ENCODE results near the gene TSC22D3.
"Not testable (repeated sequence)": the region's sequence is repeated elsewhere in the genome, so short reads cannot be mapped to it uniquely, and the experiment has no call there.

TSC22D3 gene

GRCh38 chrX:107711521-107712181, 63.9 kb downstream of the TSC22D3 start:
- DNase-seq, result peak in 2 of 5 experiments; percentile 4 to 40

GRCh38 chrX:107710617-107711391, 64.8 kb downstream of the TSC22D3 start:
- DNase-seq, result peak in 3 of 5 experiments; percentile 38 to 88 (median 85)

- no peak for DNase-seq
Measured at GRCh38 chrX:107709266-107709806, 66.3 kb downstream of the TSC22D3 start.

GRCh38 chrX:107708762-107709161, 66.8 kb downstream of the TSC22D3 start:
- DNase-seq, result no peak

- no peak for DNase-seq
Measured at GRCh38 chrX:107707866-107708265, 67.7 kb downstream of the TSC22D3 start.

GRCh38 chrX:107706309-107706708, 69.3 kb downstream of the TSC22D3 start:
- no peak for DNase-seq

GRCh38 chrX:107704587-107704986, 71.0 kb downstream of the TSC22D3 start:
- no peak for DNase-seq

GRCh38 chrX:107704181-107704580, 71.4 kb downstream of the TSC22D3 start:
- DNase-seq, result no peak

- no peak for DNase-seq
Measured at GRCh38 chrX:107701493-107702121, 74.0 kb downstream of the TSC22D3 start.

GRCh38 chrX:107700790-107701189, 74.8 kb downstream of the TSC22D3 start:
- DNase-seq, result no peak

GRCh38 chrX:107700317-107700774, 75.2 kb downstream of the TSC22D3 start:
- no peak for DNase-seq

GRCh38 chrX:107699616-107700015, 76.0 kb downstream of the TSC22D3 start:
- no peak for DNase-seq

GRCh38 chrX:107691024-107691448, 84.6 kb downstream of the TSC22D3 start:
- no peak for DNase-seq

GRCh38 chrX:107687445-107687844, 88.1 kb downstream of the TSC22D3 start:
- no peak for DNase-seq

- DNase-seq, result no peak
Measured at GRCh38 chrX:107686792-107687191, 88.8 kb downstream of the TSC22D3 start.

- DNase-seq, result no peak
Measured at GRCh38 chrX:107686026-107686425, 89.6 kb downstream of the TSC22D3 start.

GRCh38 chrX:107685586-107685985, 90.0 kb downstream of the TSC22D3 start:
- not testable (repeated sequence) for DNase-seq

GRCh38 chrX:107684956-107685385, 90.6 kb downstream of the TSC22D3 start:
- DNase-seq, result peak in 1 of 5 experiments; percentile 51

- no peak for DNase-seq
Measured at GRCh38 chrX:107683931-107684330, 91.7 kb downstream of the TSC22D3 start.

GRCh38 chrX:107683124-107683895, 92.3 kb downstream of the TSC22D3 start:
- no peak for DNase-seq

- no peak for DNase-seq
Measured at GRCh38 chrX:107682256-107682655, 93.3 kb downstream of the TSC22D3 start.

All from T-helper 2 cell (primary cell).